Activated CD4-positive, CD25-positive, alpha-beta regulatory T cell treated with anti-CD3 and anti-CD28 coated beads, Interleukin-2, amount 50 U/mL, for 16 hours (primary cell): ENCODE measurements around the gene ZNRF2.

Experiments used
- DNase-seq: peaks from one replicate; pipeline ENCODE4 v3.0.0-alpha.2; 2020; ENCODE audit warnings: low read depth, low spot score

Gene ZNRF2

GRCh38 chr7:30284298-30285066 is at the start of gene ZNRF2:
Gene ZNRF2 (plus strand): TSS chr7:30284597. CDS start chr7:30285358, 761 bp downstream.
- peak; percentile 97 for DNase-seq

- DNase-seq = no peak
Measured at GRCh38 chr7:30237271-30237695, 47.1 kb upstream of the ZNRF2 start.

- no peak for DNase-seq
Measured at GRCh38 chr7:30238721-30239441, 45.5 kb upstream of the ZNRF2 start.

GRCh38 chr7:30240106-30240800 is 44.1 kb upstream of the ZNRF2 start:
- DNase-seq = no peak

GRCh38 chr7:30241767-30242166 is 42.6 kb upstream of the ZNRF2 start:
- DNase-seq = no peak

GRCh38 chr7:30244340-30244739 is 40.1 kb upstream of the ZNRF2 start:
- DNase-seq = no peak

- no peak for DNase-seq
Measured at GRCh38 chr7:30245913-30246312, 38.5 kb upstream of the ZNRF2 start.

- DNase-seq = no peak
Measured at GRCh38 chr7:30246392-30246791, 38.0 kb upstream of the ZNRF2 start.

GRCh38 chr7:30247541-30248401 is 36.6 kb upstream of the ZNRF2 start:
- DNase-seq = no peak

GRCh38 chr7:30249316-30249715 is 35.1 kb upstream of the ZNRF2 start:
- DNase-seq = no peak

- DNase-seq = no peak
Measured at GRCh38 chr7:30249986-30250774, 34.2 kb upstream of the ZNRF2 start.

GRCh38 chr7:30251708-30252329 is 32.6 kb upstream of the ZNRF2 start:
- DNase-seq = no peak

GRCh38 chr7:30252885-30253795 is 31.3 kb upstream of the ZNRF2 start:
- no peak for DNase-seq

GRCh38 chr7:30253796-30254165 is 30.6 kb upstream of the ZNRF2 start:
- no peak for DNase-seq

GRCh38 chr7:30254248-30254647 is 30.1 kb upstream of the ZNRF2 start:
- DNase-seq = no peak

GRCh38 chr7:30254717-30255063 is 29.7 kb upstream of the ZNRF2 start:
- DNase-seq = no peak

GRCh38 chr7:30255064-30255769 is 29.2 kb upstream of the ZNRF2 start:
- no peak for DNase-seq

- DNase-seq = no peak
Measured at GRCh38 chr7:30256349-30256858, 28.0 kb upstream of the ZNRF2 start.
